OCI-LY3 (cell line): ENCODE measurements around the gene NKIRAS2.

ENCODE experiments used
- EZH2phosphoT487 ChIP-seq: fragments of 200-600 bp; shearing (Covaris generic); IDR thresholded peaks from 2 replicates; pipeline ENCODE4 v1.6.1; 2018; ENCODE audit warnings: antibody characterized with exemption, mixed run types, low read depth
- TF ChIP-seq, protein P1 (sequence below): fragments of 200-600, 300-600 bp; sonication (generic); IDR thresholded peaks from 2 replicates; pipeline ENCODE4 v1.5.1; 2014; ENCODE audit warnings: antibody characterized with exemption, low read length, low read depth

- TF ChIP-seq, protein P1, sequence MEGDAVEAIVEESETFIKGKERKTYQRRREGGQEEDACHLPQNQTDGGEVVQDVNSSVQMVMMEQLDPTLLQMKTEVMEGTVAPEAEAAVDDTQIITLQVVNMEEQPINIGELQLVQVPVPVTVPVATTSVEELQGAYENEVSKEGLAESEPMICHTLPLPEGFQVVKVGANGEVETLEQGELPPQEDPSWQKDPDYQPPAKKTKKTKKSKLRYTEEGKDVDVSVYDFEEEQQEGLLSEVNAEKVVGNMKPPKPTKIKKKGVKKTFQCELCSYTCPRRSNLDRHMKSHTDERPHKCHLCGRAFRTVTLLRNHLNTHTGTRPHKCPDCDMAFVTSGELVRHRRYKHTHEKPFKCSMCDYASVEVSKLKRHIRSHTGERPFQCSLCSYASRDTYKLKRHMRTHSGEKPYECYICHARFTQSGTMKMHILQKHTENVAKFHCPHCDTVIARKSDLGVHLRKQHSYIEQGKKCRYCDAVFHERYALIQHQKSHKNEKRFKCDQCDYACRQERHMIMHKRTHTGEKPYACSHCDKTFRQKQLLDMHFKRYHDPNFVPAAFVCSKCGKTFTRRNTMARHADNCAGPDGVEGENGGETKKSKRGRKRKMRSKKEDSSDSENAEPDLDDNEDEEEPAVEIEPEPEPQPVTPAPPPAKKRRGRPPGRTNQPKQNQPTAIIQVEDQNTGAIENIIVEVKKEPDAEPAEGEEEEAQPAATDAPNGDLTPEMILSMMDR, result no peak
- no peak for TF ChIP-seq EZH2phosphoT487
Measured at GRCh38 chr17:42016411-42016831, 3.5 kb upstream of the NKIRAS2 start.
